Astrocyte of the spinal cord (primary cell): Measurements from ENCODE around the gene VPS8.
"Not testable (repeated sequence)": the region's sequence is repeated elsewhere in the genome, so short reads cannot be mapped to it uniquely, and the experiment has no call there.

Experiments
- DNase-seq: peaks from one replicate; pipeline ENCODE4 v3.0.0; 2011; ENCODE audit warnings: low read depth, low spot score
- H3K4me3 ChIP-seq: 2 replicates; pipeline ENCODE4 v1.5.1; 2011; ENCODE audit warnings: low read depth, mild to moderate bottlenecking, low read length, moderate library complexity
- in situ Hi-C: cut with HindIII; loops from 2 replicates; pipeline ENCODE4 v1.10.0; 2017; ENCODE audit warnings: low sequenced_read_pairs
- TF ChIP-seq, protein P1 (sequence below): IDR thresholded peaks from 2 replicates; pipeline ENCODE4 v1.5.1; 2012; ENCODE audit warnings: low read depth, mild to moderate bottlenecking, low read length, inconsistent platforms

Gene VPS8

GRCh38 chr3:184942735-184943134 is 130.8 kb downstream of the VPS8 start:
- DNase-seq: no peak
- TF ChIP-seq, protein P1, sequence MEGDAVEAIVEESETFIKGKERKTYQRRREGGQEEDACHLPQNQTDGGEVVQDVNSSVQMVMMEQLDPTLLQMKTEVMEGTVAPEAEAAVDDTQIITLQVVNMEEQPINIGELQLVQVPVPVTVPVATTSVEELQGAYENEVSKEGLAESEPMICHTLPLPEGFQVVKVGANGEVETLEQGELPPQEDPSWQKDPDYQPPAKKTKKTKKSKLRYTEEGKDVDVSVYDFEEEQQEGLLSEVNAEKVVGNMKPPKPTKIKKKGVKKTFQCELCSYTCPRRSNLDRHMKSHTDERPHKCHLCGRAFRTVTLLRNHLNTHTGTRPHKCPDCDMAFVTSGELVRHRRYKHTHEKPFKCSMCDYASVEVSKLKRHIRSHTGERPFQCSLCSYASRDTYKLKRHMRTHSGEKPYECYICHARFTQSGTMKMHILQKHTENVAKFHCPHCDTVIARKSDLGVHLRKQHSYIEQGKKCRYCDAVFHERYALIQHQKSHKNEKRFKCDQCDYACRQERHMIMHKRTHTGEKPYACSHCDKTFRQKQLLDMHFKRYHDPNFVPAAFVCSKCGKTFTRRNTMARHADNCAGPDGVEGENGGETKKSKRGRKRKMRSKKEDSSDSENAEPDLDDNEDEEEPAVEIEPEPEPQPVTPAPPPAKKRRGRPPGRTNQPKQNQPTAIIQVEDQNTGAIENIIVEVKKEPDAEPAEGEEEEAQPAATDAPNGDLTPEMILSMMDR: no peak
- no peak overlapping the region for H3K4me3 ChIP-seq
- in situ Hi-C loops: no loop called here

DNA sequence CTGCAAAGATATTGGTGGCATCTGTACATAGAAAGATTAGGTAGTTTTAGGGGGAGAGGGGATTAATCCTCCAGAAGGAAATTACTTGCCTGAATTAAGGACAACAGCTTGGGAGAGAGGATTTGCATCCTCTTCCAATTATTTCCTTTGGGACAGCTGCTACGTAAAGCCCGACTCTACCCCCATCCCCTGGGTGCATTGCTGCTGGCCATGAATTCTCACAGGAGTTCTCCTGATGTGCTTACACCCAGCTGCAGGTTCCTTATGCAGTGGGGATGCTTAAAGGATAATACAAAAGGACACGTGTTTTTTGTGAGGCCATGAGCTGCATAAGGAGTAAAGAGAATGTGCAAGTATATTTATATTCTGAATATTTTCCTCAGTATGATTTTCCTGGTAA is 132.3 kb downstream of the VPS8 start:
- in situ Hi-C loops: no loop called here
- DNase-seq: no peak
- TF ChIP-seq, protein P1: no peak
- no peak overlapping the region for H3K4me3 ChIP-seq

DNA sequence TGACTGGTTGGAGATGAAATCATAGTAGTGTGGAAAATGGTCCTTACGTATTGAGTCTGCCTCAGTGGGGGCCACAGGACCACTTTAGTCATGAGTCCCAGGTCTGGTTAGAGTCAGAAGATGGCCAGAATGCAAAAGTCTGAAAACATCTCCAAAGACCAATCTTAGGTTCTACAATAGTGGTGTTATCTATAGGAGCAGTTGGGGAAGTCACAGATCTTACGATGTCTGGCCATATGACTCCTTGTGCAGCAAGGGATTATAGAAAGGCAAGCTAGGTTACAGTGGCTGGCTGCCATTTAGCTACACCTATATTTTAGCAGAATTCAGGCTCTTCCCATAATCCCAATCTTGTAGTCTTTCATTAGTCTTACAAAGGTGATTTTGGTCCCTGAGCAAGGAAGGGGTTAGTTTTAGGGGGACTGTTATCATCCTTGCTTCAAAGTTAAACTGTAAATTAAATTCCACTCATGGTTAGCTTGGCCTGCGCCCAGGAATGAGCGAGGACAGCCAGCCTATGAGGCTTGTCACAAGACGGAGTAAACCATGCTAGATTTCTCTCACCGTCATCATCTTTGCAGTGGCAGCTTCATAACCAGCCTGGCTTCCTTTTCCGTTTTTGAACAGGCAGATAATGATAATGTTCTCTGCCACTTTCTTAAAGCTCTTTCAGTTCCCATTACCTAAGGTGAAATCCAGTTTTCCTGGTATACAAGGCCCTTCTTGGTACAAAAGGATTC is 134.1 kb downstream of the VPS8 start:
- in situ Hi-C loops: no loop called here
- TF ChIP-seq, protein P1: no peak
- DNase-seq: no peak
- H3K4me3 ChIP-seq: no peak overlapping the region

GRCh38 chr3:184946917-184947316 is 135.0 kb downstream of the VPS8 start:
- TF ChIP-seq, protein P1: no peak
- in situ Hi-C loops: no loop called here
- DNase-seq: no peak
- H3K4me3 ChIP-seq: no peak overlapping the region

GRCh38 chr3:184949251-184949965 is 137.4 kb downstream of the VPS8 start:
- no peak for DNase-seq
- H3K4me3 ChIP-seq: no peak overlapping the region
- in situ Hi-C loops: no loop called here

DNA sequence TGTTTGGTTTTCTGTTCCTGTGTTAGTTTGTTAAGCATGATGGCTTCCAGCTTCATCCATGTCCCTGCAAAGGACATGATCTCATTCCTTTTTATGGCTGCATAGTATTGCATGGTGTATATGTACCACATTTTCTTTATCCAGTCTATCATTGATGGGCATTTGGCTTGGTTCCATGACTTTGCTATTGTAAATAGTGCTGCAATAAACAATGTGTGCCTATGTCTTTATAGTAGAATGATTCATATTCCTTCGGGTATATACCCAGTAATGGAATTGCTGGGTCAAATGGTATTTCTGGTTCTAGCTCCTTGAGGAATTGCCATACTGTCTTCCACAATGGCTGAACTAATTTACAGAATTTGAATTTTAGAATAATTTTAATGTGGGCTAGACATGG is 138.8 kb downstream of the VPS8 start:
- in situ Hi-C loops, DNase-seq: not testable (repeated sequence)

More at GRCh38 chr3:184949251-184949965, 137.4 kb downstream of the VPS8 start:
- TF ChIP-seq, protein P1: no peak

GRCh38 chr3:184952671-184953070 is 140.7 kb downstream of the VPS8 start:
- no peak for DNase-seq
- in situ Hi-C loops: no loop called here
- TF ChIP-seq, protein P1: no peak
- no peak overlapping the region for H3K4me3 ChIP-seq

More for the DNA sequence above, 138.8 kb downstream of the VPS8 start:
- H3K4me3 ChIP-seq: not testable (repeated sequence)
